SHP77 (cell line): ENCODE results near the gene MTHFS.

ENCODE experiments used
- DNase-seq, 2 experiments: peaks; one replicate each; lab custom pipeline; 2025; lab: John Stamatoyannopoulos, UW

Gene MTHFS

GRCh38 chr15:79816571-79816970 is 80.2 kb downstream of the MTHFS start:
- no peak for DNase-seq

- DNase-seq = no peak
Measured at GRCh38 chr15:79815468-79815867, 81.3 kb downstream of the MTHFS start.

- no peak for DNase-seq
Measured at GRCh38 chr15:79812541-79812940, 84.3 kb downstream of the MTHFS start.

GRCh38 chr15:79811406-79812405 is 85.1 kb downstream of the MTHFS start:
- peak; percentile 47 to 69 for DNase-seq

- DNase-seq = no peak
Measured at GRCh38 chr15:79804838-79805237, 92.0 kb downstream of the MTHFS start.

- no peak for DNase-seq
Measured at GRCh38 chr15:79798311-79798710, 98.5 kb downstream of the MTHFS start.
